Central memory CD4-positive, alpha-beta T cell (primary cell): ENCODE measurements around the gene MUSK.

Experiments
- DNase-seq: peaks from one replicate; pipeline ENCODE4 v3.0.0; 2022
- total RNA-seq, 3 experiments: gene quantifications; one replicate each; lab custom pipeline; 2026; lab: John Stamatoyannopoulos, UW

The MUSK gene
- total RNA-seq = 0 reads per million in 3 experiments

- DNase-seq = no peak
Measured at GRCh38 chr9:110668570-110669167, at the start of gene MUSK. Gene MUSK, plus strand, starts transcription at chr9:110668791. Its CDS starts 114 bp downstream, at chr9:110668905.

GRCh38 chr9:110619831-110620230 is 48.8 kb upstream of the MUSK start:
- DNase-seq = no peak

DNA sequence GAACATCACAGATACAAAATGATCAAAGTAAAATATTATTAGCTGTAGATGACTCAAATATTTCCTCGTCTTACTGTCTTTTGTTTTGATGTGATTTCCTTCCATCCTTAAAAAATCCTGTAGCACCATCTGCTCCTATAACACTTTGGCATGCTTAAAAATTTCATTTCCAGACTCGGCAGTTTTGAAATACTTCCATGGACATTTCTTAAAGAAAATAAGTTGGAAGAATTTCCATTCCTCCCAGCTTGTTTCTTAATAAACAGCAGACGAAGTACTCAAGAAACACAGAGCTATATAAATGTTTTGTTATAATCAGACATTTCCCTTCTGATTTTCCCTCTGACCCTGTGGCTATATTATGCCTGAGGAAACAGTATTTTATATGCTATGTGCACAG is 47.9 kb upstream of the MUSK start:
- DNase-seq = no peak

DNA sequence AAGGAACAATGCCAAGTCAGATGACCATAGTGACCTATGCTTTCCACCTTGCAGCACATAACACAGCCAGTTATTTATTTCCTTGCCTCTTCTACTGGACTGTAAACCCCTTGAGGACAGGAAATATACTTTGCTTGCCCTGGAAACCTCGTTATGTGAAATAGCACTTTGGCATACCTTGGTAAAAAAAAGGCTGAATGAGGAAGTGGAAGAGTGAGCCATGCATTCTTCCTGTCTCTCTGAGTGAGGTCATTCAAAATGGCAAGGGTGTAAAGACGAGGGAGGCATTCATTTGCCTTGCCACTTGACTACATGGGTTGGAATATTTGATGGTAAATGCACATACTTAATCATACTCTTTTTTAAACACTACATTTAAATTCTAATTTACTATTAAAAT is 46.2 kb upstream of the MUSK start:
- no peak for DNase-seq

DNA sequence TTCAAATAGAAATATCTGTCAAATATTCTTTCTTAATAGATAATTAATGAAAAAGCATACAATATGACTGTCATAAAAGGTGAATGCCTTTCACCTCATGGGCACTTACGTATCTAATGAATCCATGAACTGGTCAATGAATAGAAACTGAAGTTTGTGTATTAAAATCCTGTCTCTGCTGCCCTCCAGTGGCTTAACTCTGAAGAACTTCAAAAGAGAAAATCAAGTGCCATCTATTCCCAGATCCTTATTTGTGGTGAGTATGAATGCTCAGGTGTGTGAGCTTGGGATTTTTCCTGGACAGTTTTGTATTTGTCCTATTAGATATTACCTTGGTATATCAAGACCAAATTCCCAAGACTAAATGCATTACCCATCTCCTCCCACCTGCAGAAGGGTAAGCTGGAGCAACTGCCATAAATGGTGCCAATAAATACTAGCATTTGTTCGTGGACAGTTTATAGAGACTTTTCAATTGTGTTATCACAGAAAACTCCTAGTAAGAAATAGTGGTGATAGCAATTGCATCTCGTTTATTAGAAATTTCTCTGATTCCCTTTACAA is 45.0 kb upstream of the MUSK start:
- no peak for DNase-seq

- no peak for DNase-seq
Measured at GRCh38 chr9:110626101-110626829, 42.3 kb upstream of the MUSK start.

- no peak for DNase-seq
Measured at GRCh38 chr9:110635589-110635988, 33.0 kb upstream of the MUSK start.

- DNase-seq = no peak
Measured at GRCh38 chr9:110638381-110638954, 30.1 kb upstream of the MUSK start.

DNA sequence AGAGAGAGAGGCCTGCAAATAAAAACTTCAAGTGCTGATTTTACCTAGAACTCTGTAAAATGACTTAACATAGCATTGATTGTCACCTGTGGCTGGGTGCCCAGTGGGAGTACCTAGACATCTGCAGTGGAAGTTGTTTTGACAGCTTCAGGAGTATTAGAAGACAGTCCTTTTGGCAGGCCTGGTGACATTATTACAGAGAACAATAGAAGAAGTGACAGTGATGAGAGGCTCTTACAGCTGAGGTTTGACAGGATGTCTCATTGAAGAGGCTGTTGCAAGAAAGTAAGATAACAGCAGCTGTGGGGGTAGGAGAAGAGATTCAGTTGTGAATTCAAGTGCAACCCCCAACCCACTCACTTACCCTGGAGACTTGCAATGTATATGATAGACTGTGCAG is 27.9 kb upstream of the MUSK start:
- no peak for DNase-seq

- no peak for DNase-seq
Measured at GRCh38 chr9:110641293-110641692, 27.3 kb upstream of the MUSK start.

GRCh38 chr9:110648696-110649095 is 19.9 kb upstream of the MUSK start:
- no peak for DNase-seq

DNA sequence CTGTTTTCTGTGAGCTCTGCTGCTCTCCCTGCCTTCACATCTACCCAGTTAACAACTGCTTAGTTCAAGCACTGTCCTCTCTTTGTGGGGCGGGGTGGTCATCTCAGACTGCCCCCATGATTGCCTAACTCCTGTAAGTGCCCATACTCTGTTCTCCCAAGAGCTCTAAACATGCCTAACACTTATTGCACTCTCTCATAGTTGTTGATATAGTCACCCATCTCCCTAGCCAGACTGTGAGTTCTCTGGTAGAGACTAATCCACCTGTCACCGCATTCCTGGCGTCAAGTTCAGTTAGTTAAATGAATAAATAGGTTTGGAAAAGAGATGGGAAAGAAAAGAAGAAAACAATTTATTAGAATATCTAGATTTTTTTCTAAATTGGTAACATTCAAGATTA is 18.3 kb upstream of the MUSK start:
- no peak for DNase-seq

DNA sequence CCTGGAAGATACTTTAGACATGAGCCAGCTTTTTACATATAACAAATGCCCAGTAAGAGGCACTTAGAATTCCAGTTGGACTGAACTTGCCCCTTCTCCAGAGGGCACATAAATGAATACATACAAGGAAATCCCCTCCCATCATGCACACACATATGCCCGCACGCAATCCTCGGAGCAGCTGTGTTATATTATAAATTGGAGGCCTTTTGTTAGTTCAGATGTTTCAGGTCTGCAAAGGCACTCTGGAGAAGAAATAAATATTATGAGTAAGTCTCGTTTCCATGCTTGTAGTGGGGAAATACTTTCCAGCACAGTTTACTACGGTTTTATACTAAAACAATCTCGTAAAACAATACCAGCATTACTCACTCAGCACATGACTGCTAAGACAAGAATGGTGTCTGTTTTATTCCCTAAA is 17.6 kb upstream of the MUSK start:
- DNase-seq = no peak

DNA sequence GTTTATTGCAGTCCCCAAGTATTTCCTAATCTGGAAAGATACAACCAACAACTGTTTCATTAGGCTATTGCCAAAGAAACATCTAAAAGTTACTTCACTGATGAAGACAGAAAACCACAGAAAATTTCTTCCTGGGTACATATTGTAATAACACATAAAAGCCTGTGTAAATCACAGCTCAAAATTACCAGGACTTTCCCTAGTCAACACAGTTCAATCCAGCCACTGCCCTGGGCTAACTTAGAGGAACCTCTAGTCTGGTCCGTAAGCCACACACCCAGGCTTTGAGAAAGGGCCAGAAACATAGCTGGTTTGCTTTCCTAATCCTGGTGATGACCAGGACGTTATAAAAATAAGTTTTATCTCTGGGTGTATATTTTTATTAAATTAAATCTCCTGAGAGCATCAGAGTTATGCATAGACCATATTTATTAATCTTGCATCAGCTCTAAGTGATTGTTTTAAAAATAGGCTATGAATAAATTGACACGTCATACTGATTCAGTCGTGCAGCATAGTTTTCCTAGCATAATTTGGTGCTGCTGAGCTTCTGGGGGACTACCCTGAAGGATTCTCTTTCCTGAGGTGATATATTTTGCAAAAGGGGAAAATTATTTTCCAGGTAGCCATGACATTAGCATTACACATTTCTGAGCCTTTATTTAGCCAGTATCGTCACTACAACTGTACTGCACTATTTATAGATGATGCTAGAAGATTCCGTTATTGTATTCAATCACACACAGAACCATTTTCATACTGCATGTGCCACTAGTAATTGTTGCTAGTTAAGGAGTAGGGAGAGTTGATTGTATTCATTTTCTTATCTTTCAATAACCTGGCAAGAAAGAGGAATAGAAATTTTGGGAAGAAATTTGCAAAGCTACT is 12.6 kb upstream of the MUSK start:
- no peak for DNase-seq

GRCh38 chr9:110659891-110660541 is 8.6 kb upstream of the MUSK start:
- no peak for DNase-seq

GRCh38 chr9:110669433-110669832 is 842 bp downstream of the MUSK start:
- no peak for DNase-seq

GRCh38 chr9:110671849-110672248 is 3.3 kb downstream of the MUSK start:
- no peak for DNase-seq

- DNase-seq = no peak
Measured at GRCh38 chr9:110672873-110673510, 4.4 kb downstream of the MUSK start.

GRCh38 chr9:110687497-110687896 is 18.9 kb downstream of the MUSK start:
- no peak for DNase-seq

GRCh38 chr9:110688329-110688728 is 19.7 kb downstream of the MUSK start:
- DNase-seq = no peak

- DNase-seq = no peak
Measured at GRCh38 chr9:110691002-110691549, 22.5 kb downstream of the MUSK start.
